Upper lobe of left lung (tissue), 4 donors: ENCODE measurements around the gene AFAP1L2.

Experiments
- CTCF ChIP-seq, 6 experiments: fragments of 450-650 bp in 4 of 6; fragments of 200-600 bp in 2 of 6; sonication (generic) in 2 of 6; IDR thresholded peaks; one replicate each; pipeline ENCODE4 v1.5.1; 2016 to 2019; ENCODE audit warnings: antibody characterized with exemption in 6 of 6
- POLR2A ChIP-seq, 4 donors: fragments of 450-650 bp; IDR thresholded peaks; one replicate each; pipeline ENCODE4 v1.5.1; 2016 to 2017; ENCODE audit warnings: antibody characterized with exemption in 4 of 4, mild to moderate bottlenecking in 2 of 4

- TF ChIP-seq CTCF (IDR thresholded peaks at IDR 0.05) (no peak), POLR2A (IDR thresholded peaks at IDR 0.05) (no peak)
These were observed 77.5 kb downstream of the AFAP1L2 start for GRCh38 chr10:114326795-114327194.
